Nephron (organoid): ENCODE results near the gene NRARP.
"Not testable (repeated sequence)": the region's sequence is repeated elsewhere in the genome, so short reads cannot be mapped to it uniquely, and the experiment has no call there.

Source experiments
- H3K27ac Mint-ChIP-seq, 3 experiments: 2 replicates each; pipeline ENCODE4 v1.8.0; 2020; ENCODE audit warnings: mixed read lengths in 3 of 3, mild to moderate bottlenecking in 2 of 3, moderate library complexity in 1 of 3
- H3K27me3 Mint-ChIP-seq: 2 replicates; pipeline ENCODE4 v1.8.0; 2021; ENCODE audit warnings: low read depth, mild to moderate bottlenecking, moderate library complexity, mixed read lengths
- H3K36me3 Mint-ChIP-seq: 2 replicates; pipeline ENCODE4 v1.8.0; 2020; ENCODE audit warnings: low read depth, mixed read lengths
- H3K4me1 Mint-ChIP-seq: 2 replicates; pipeline ENCODE4 v1.8.0; 2020; ENCODE audit warnings: mixed read lengths
- H3K4me3 Mint-ChIP-seq, 3 experiments: 2 replicates each; pipeline ENCODE4 v1.8.0; 2020; ENCODE audit warnings: mild to moderate bottlenecking in 3 of 3, mixed read lengths in 3 of 3, moderate library complexity in 2 of 3
- H3K9me3 Mint-ChIP-seq: 2 replicates; pipeline ENCODE4 v1.8.0; 2020; ENCODE audit warnings: mixed read lengths
- CTCF ChIP-seq, 3 experiments: fragments of 200-600 bp; sonication (generic); IDR thresholded peaks; one replicate each; pipeline ENCODE4 v1.5.0; 2021; ENCODE audit warnings: antibody characterized with exemption in 3 of 3; ENCODE audit not compliant: unreplicated experiment in 3 of 3

NRARP gene

GRCh38 chr9:137331929-137332328, 29.9 kb upstream of the NRARP start:
- no peaks in the 10 kb centered on the region for H3K4me1 Mint-ChIP-seq
- H3K27me3 Mint-ChIP-seq, result no peaks in the 10 kb centered on the region

GRCh38 chr9:137330689-137331088, 28.6 kb upstream of the NRARP start:
- peaks cover 18% of the 10 kb centered on the region for H3K36me3 Mint-ChIP-seq
- no peak overlapping the region for H3K4me3 Mint-ChIP-seq
- H3K27me3 Mint-ChIP-seq, result no peaks in the 10 kb centered on the region
- no peak for TF ChIP-seq CTCF (IDR thresholded peaks at IDR 0.05; ENCODE audit: unreplicated experiment in 3 of 3)
- no peaks in the 10 kb centered on the region for H3K4me1 Mint-ChIP-seq
- H3K27ac Mint-ChIP-seq, result no peak overlapping the region
- peaks cover 20% of the 10 kb centered on the region for H3K9me3 Mint-ChIP-seq

More at GRCh38 chr9:137331929-137332328, 29.9 kb upstream of the NRARP start:
- Mint-ChIP-seq H3K9me3 (peaks cover 29% of the 10 kb centered on the region), H3K4me3 (no peak overlapping the region), H3K36me3 (peaks cover 29% of the 10 kb centered on the region), H3K27ac (no peak overlapping the region)
- TF ChIP-seq CTCF (IDR thresholded peaks at IDR 0.05; ENCODE audit: unreplicated experiment in 3 of 3), result no peak

- not testable (repeated sequence) for H3K27ac Mint-ChIP-seq, H3K4me1 Mint-ChIP-seq, H3K4me3 Mint-ChIP-seq, H3K27me3 Mint-ChIP-seq
- Mint-ChIP-seq H3K36me3 (peaks cover 15% of the 10 kb centered on the region), H3K9me3 (peaks cover 13% of the 10 kb centered on the region)
These were observed 27.5 kb upstream of the NRARP start for GRCh38 chr9:137329590-137329989.

- not testable (repeated sequence) for H3K36me3 Mint-ChIP-seq, H3K27me3 Mint-ChIP-seq, H3K4me1 Mint-ChIP-seq, H3K27ac Mint-ChIP-seq, H3K4me3 Mint-ChIP-seq, H3K9me3 Mint-ChIP-seq
These were observed 25.8 kb upstream of the NRARP start for GRCh38 chr9:137327641-137328550.

- H3K27me3 Mint-ChIP-seq, result no peaks in the 10 kb centered on the region
- peaks cover 3% of the 10 kb centered on the region for H3K9me3 Mint-ChIP-seq
These were observed 24.5 kb upstream of the NRARP start for GRCh38 chr9:137326445-137327065.

GRCh38 chr9:137325799-137326198, 23.7 kb upstream of the NRARP start:
- peaks cover 3% of the 10 kb centered on the region for H3K9me3 Mint-ChIP-seq
- H3K36me3 Mint-ChIP-seq, result peaks cover 6% of the 10 kb centered on the region
- no peak overlapping the region for H3K4me3 Mint-ChIP-seq
- no peak overlapping the region for H3K27ac Mint-ChIP-seq
- no peaks in the 10 kb centered on the region for H3K4me1 Mint-ChIP-seq
- TF ChIP-seq CTCF (IDR thresholded peaks at IDR 0.05; ENCODE audit: unreplicated experiment in 3 of 3), result no peak
- H3K27me3 Mint-ChIP-seq, result no peaks in the 10 kb centered on the region

More at GRCh38 chr9:137326445-137327065, 24.5 kb upstream of the NRARP start:
- TF ChIP-seq CTCF (IDR thresholded peaks at IDR 0.05; ENCODE audit: unreplicated experiment in 3 of 3), result no peak
- Mint-ChIP-seq H3K27ac (no peak overlapping the region), H3K4me1 (no peaks in the 10 kb centered on the region), H3K4me3 (no peak overlapping the region), H3K36me3 (peaks cover 6% of the 10 kb centered on the region)
